NT2/D1 (cell line): ENCODE data around the gene CYP2E1.
A peak's percentile ranks its signal among the peaks of the same experiment; 100 is the strongest.
"Not testable (repeated sequence)": the region's sequence is repeated elsewhere in the genome, so short reads cannot be mapped to it uniquely, and the experiment has no call there.

Source experiments
- DNase-seq: peaks from one replicate; pipeline ENCODE4 v3.0.0-alpha.2; 2011; ENCODE audit warnings: low read depth, low spot score
- H3K27me3 ChIP-seq: 2 replicates; pipeline ENCODE4 v1.6.0; 2011; ENCODE audit warnings: mild to moderate bottlenecking; ENCODE audit not compliant: insufficient read length, insufficient read depth
- H3K36me3 ChIP-seq: 2 replicates; pipeline ENCODE4 v1.6.1; 2011; ENCODE audit warnings: mild to moderate bottlenecking, low read length, mixed read lengths; ENCODE audit not compliant: insufficient read depth, insufficient read length
- H3K4me1 ChIP-seq: 2 replicates; pipeline ENCODE4 v1.5.1; 2011; ENCODE audit not compliant: insufficient read depth, insufficient read length
- H3K4me3 ChIP-seq: 2 replicates; pipeline ENCODE4 v1.5.1; 2011; ENCODE audit warnings: low read depth; ENCODE audit not compliant: insufficient read length
- H3K9ac ChIP-seq: 2 replicates; pipeline ENCODE4 v1.6.0; 2011; ENCODE audit warnings: low read depth; ENCODE audit not compliant: insufficient read length
- H3K9me3 ChIP-seq: 2 replicates; pipeline ENCODE4 v1.5.1; 2011; ENCODE audit warnings: mild to moderate bottlenecking, low read length; ENCODE audit not compliant: insufficient read depth
- SUZ12 ChIP-seq: IDR thresholded peaks from 2 replicates; pipeline ENCODE4 v1.6.1; 2011; ENCODE audit not compliant: insufficient read length, insufficient read depth; ENCODE audit errors: extremely low read depth
- YY1 ChIP-seq: IDR thresholded peaks from 2 replicates; pipeline ENCODE4 v1.6.1; 2011; ENCODE audit not compliant: insufficient read length, insufficient read depth
- ZNF274 ChIP-seq: IDR thresholded peaks from 2 replicates; pipeline ENCODE4 v1.6.1; 2011; ENCODE audit warnings: mild to moderate bottlenecking, low read depth, low read length

CYP2E1 gene

GRCh38 chr10:133500897-133501296 is 26.3 kb upstream of the CYP2E1 start:
- not testable (repeated sequence) for H3K4me1 ChIP-seq, DNase-seq, H3K36me3 ChIP-seq, H3K9ac ChIP-seq, H3K27me3 ChIP-seq, H3K4me3 ChIP-seq
- peaks cover 14% of the 10 kb centered on the region for H3K9me3 ChIP-seq

- TF ChIP-seq ZNF274 (no peak), SUZ12 (no peak), YY1 (no peak)
- Histone ChIP-seq H3K9me3 (no peaks in the 10 kb centered on the region), H3K27me3 (no peaks in the 10 kb centered on the region), H3K4me1 (peaks cover 3% of the 10 kb centered on the region), H3K4me3 (no peak overlapping the region), H3K36me3 (no peaks in the 10 kb centered on the region), H3K9ac (no peak overlapping the region)
- DNase-seq: no peak
Observed at GRCh38 chr10:133509700-133510099, 17.5 kb upstream of the CYP2E1 start.

- Histone ChIP-seq H3K4me3 (no peak overlapping the region), H3K36me3 (no peaks in the 10 kb centered on the region), H3K9me3 (no peaks in the 10 kb centered on the region), H3K9ac (no peak overlapping the region), H3K27me3 (no peaks in the 10 kb centered on the region), H3K4me1 (peaks cover 3% of the 10 kb centered on the region)
- TF ChIP-seq YY1 (no peak), SUZ12 (no peak), ZNF274 (no peak)
- no peak for DNase-seq
Observed at GRCh38 chr10:133511408-133511807, 15.8 kb upstream of the CYP2E1 start.

- no peaks in the 10 kb centered on the region for H3K36me3 ChIP-seq
- H3K27me3 ChIP-seq: no peaks in the 10 kb centered on the region
- no peak for DNase-seq
- TF ChIP-seq SUZ12 (no peak), ZNF274 (no peak), YY1 (no peak)
- H3K4me3 ChIP-seq: no peak overlapping the region
- no peaks in the 10 kb centered on the region for H3K9me3 ChIP-seq
- H3K9ac ChIP-seq: no peak overlapping the region
- H3K4me1 ChIP-seq: peaks cover 3% of the 10 kb centered on the region
Observed at GRCh38 chr10:133511907-133512528, 15.1 kb upstream of the CYP2E1 start.

- H3K4me3 ChIP-seq: no peak overlapping the region
- no peaks in the 10 kb centered on the region for H3K36me3 ChIP-seq
- no peaks in the 10 kb centered on the region for H3K27me3 ChIP-seq
- H3K9me3 ChIP-seq: no peaks in the 10 kb centered on the region
- no peak overlapping the region for H3K9ac ChIP-seq
- TF ChIP-seq SUZ12 (no peak), ZNF274 (no peak), YY1 (no peak)
- no peak for DNase-seq
- H3K4me1 ChIP-seq: peaks cover 3% of the 10 kb centered on the region
Observed at GRCh38 chr10:133515471-133515870, 11.7 kb upstream of the CYP2E1 start.

- no peaks in the 10 kb centered on the region for H3K36me3 ChIP-seq
Observed at GRCh38 chr10:133516057-133516456, 11.1 kb upstream of the CYP2E1 start.

GRCh38 chr10:133518517-133518916 is 8.6 kb upstream of the CYP2E1 start:
- peaks cover 10% of the 10 kb centered on the region for H3K9me3 ChIP-seq
- DNase-seq: not testable (repeated sequence)

More at GRCh38 chr10:133516057-133516456, 11.1 kb upstream of the CYP2E1 start:
- Histone ChIP-seq H3K4me1 (peaks cover 3% of the 10 kb centered on the region), H3K9ac (no peak overlapping the region), H3K27me3 (no peaks in the 10 kb centered on the region), H3K4me3 (no peak overlapping the region), H3K9me3 (no peaks in the 10 kb centered on the region)
- no peak for DNase-seq
- TF ChIP-seq YY1 (no peak), ZNF274 (no peak), SUZ12 (no peak)

GRCh38 chr10:133520193-133520738 is 6.9 kb upstream of the CYP2E1 start:
- peak overlapping the region; percentile 44 for H3K4me3 ChIP-seq
- peaks cover 20% of the 10 kb centered on the region for H3K9me3 ChIP-seq
- H3K9ac ChIP-seq: peak overlapping the region; percentile 71
- H3K4me1 ChIP-seq: no peaks in the 10 kb centered on the region
- H3K27me3 ChIP-seq: no peaks in the 10 kb centered on the region
- no peaks in the 10 kb centered on the region for H3K36me3 ChIP-seq
- no peak for TF ChIP-seq ZNF274
- no peak for TF ChIP-seq SUZ12
- TF ChIP-seq YY1: no peak
- DNase-seq: peak; percentile 49

More at GRCh38 chr10:133518517-133518916, 8.6 kb upstream of the CYP2E1 start:
- H3K27me3 ChIP-seq, H3K4me3 ChIP-seq, H3K4me1 ChIP-seq, H3K36me3 ChIP-seq, H3K9ac ChIP-seq: not testable (repeated sequence)
